ENCODE data around the gene GSX1. TPM values are rescaled to one million over a fixed set of nuclear protein-coding genes. Genes with fewer than 3 reads are reported as not detected.
A peak's percentile ranks its signal among the peaks of the same experiment; 100 is the strongest.

The GSX1 gene
- total and polyA plus RNA-seq, 3 experiments from 2014 or later, result not detected

- no peaks in the 10 kb centered on the region for H3K9me3 ChIP-seq (ENCODE audit: low read length)
- H3K36me3 ChIP-seq (ENCODE audit: insufficient read depth, low read length), result no peaks in the 10 kb centered on the region
- ChIA-PET POLR2A (no interaction called here), CTCF (interaction anchor here (1.4 kb wide), 1 partner anchor 10 kb away, joined by 3 read pairs; no protein-coding TSS in a partner anchor)
- DNase-seq, result no peak
- H3K27ac ChIP-seq (ENCODE audit: low read depth, low read length), result no peak overlapping the region
- H3K4me3 ChIP-seq (ENCODE audit: low read length), result no peak overlapping the region
- Mint-ChIP-seq H3K4me1 (no peaks in the 10 kb centered on the region), H3K9me3 (peaks cover 0 to 2% (median 0%) of the 10 kb centered on the region in 5 donors), H3K36me3 (no peaks in the 10 kb centered on the region), H3K27me3 (peaks cover 10 to 91% of the 10 kb centered on the region in 2 donors), H3K27ac (no peak overlapping the region), H3K4me3 (no peak overlapping the region)
- no peaks in the 10 kb centered on the region for H3K4me1 ChIP-seq (ENCODE audit: insufficient read depth, low read length)
- peaks cover 4% of the 10 kb centered on the region for H3K27me3 ChIP-seq (ENCODE audit: insufficient read depth, low read length, poor library complexity, severe bottlenecking)
Measured at GRCh38 chr13:27774169-27774568, 18.1 kb upstream of the GSX1 start.

- no peaks in the 10 kb centered on the region for H3K36me3 Mint-ChIP-seq
- H3K4me1 Mint-ChIP-seq, result no peaks in the 10 kb centered on the region
- no peak overlapping the region for H3K4me3 Mint-ChIP-seq
- Histone ChIP-seq H3K4me3 (ENCODE audit: low read length) (no peak overlapping the region), H3K4me1 (ENCODE audit: insufficient read depth, low read length) (no peaks in the 10 kb centered on the region), H3K36me3 (ENCODE audit: insufficient read depth, low read length) (no peaks in the 10 kb centered on the region), H3K9me3 (ENCODE audit: low read length) (no peaks in the 10 kb centered on the region), H3K27ac (ENCODE audit: low read depth, low read length) (no peak overlapping the region), H3K27me3 (ENCODE audit: insufficient read depth, low read length, poor library complexity, severe bottlenecking) (peaks cover 4% of the 10 kb centered on the region)
- no peak overlapping the region for H3K27ac Mint-ChIP-seq
- H3K9me3 Mint-ChIP-seq, result peaks cover 0 to 2% (median 0%) of the 10 kb centered on the region in 5 donors
- H3K27me3 Mint-ChIP-seq, result peaks cover 10 to 90% of the 10 kb centered on the region in 2 donors
- ChIA-PET POLR2A (no interaction called here), CTCF (no interaction called here)
- DNase-seq, result no peak
Measured at GRCh38 chr13:27774651-27775050, 17.6 kb upstream of the GSX1 start.

GRCh38 chr13:27775943-27776342 lies 16.3 kb upstream of the GSX1 start:
- H3K27me3 Mint-ChIP-seq, result peaks cover 8 to 89% of the 10 kb centered on the region in 2 donors

GRCh38 chr13:27782151-27782550 lies 10.1 kb upstream of the GSX1 start:
- DNase-seq, result no peak
- ChIA-PET CTCF (interaction anchor here (0.9 to 1.5 kb wide), 2 partner anchors 12 to 45 kb away, joined by 3 read pairs; no protein-coding TSS in a partner anchor), POLR2A (no interaction called here)
- no peak overlapping the region for H3K4me3 ChIP-seq (ENCODE audit: low read length)
- no peaks in the 10 kb centered on the region for H3K36me3 ChIP-seq (ENCODE audit: insufficient read depth, low read length)
- H3K27ac ChIP-seq (ENCODE audit: low read depth, low read length), result no peak overlapping the region
- no peaks in the 10 kb centered on the region for H3K9me3 ChIP-seq (ENCODE audit: low read length)
- Mint-ChIP-seq H3K36me3 (no peaks in the 10 kb centered on the region), H3K27ac (no peak overlapping the region), H3K4me3 (no peak overlapping the region), H3K9me3 (peaks cover 0 to 2% (median 0%) of the 10 kb centered on the region in 5 donors), H3K4me1 (no peaks in the 10 kb centered on the region), H3K27me3 (peaks cover 23 to 67% of the 10 kb centered on the region in 2 donors)
- no peaks in the 10 kb centered on the region for H3K4me1 ChIP-seq (ENCODE audit: insufficient read depth, low read length)
- no peaks in the 10 kb centered on the region for H3K27me3 ChIP-seq (ENCODE audit: insufficient read depth, low read length, poor library complexity, severe bottlenecking)

More at GRCh38 chr13:27775943-27776342, 16.3 kb upstream of the GSX1 start:
- Mint-ChIP-seq H3K36me3 (no peaks in the 10 kb centered on the region), H3K9me3 (peaks cover 0 to 2% (median 0%) of the 10 kb centered on the region in 5 donors), H3K4me3 (no peak overlapping the region), H3K4me1 (no peaks in the 10 kb centered on the region), H3K27ac (no peak overlapping the region)
- ChIA-PET CTCF (no interaction called here), POLR2A (no interaction called here)
- Histone ChIP-seq H3K9me3 (ENCODE audit: low read length) (no peaks in the 10 kb centered on the region), H3K27me3 (ENCODE audit: insufficient read depth, low read length, poor library complexity, severe bottlenecking) (peaks cover 4% of the 10 kb centered on the region), H3K27ac (ENCODE audit: low read depth, low read length) (no peak overlapping the region), H3K4me3 (ENCODE audit: low read length) (no peak overlapping the region), H3K36me3 (ENCODE audit: insufficient read depth, low read length) (no peaks in the 10 kb centered on the region), H3K4me1 (ENCODE audit: insufficient read depth, low read length) (no peaks in the 10 kb centered on the region)
- no peak for DNase-seq

- Mint-ChIP-seq H3K9me3 (peaks cover 0 to 4% (median 0%) of the 10 kb centered on the region in 5 donors), H3K4me3 (no peak overlapping the region), H3K27me3 (peaks cover 30 to 65% of the 10 kb centered on the region in 2 donors), H3K27ac (no peak overlapping the region), H3K36me3 (no peaks in the 10 kb centered on the region), H3K4me1 (no peaks in the 10 kb centered on the region)
- peaks cover 5% of the 10 kb centered on the region for H3K27me3 ChIP-seq (ENCODE audit: insufficient read depth, low read length, poor library complexity, severe bottlenecking)
- CTCF ChIA-PET, result no interaction called here
- no peaks in the 10 kb centered on the region for H3K36me3 ChIP-seq (ENCODE audit: insufficient read depth, low read length)
- POLR2A ChIA-PET, result no interaction called here
- DNase-seq, result no peak
- no peaks in the 10 kb centered on the region for H3K9me3 ChIP-seq (ENCODE audit: low read length)
- H3K27ac ChIP-seq (ENCODE audit: low read depth, low read length), result no peak overlapping the region
- no peaks in the 10 kb centered on the region for H3K4me1 ChIP-seq (ENCODE audit: insufficient read depth, low read length)
- H3K4me3 ChIP-seq (ENCODE audit: low read length), result no peak overlapping the region
Measured at GRCh38 chr13:27783111-27783510, 9.2 kb upstream of the GSX1 start.

GRCh38 chr13:27788271-27788670 lies 4.0 kb upstream of the GSX1 start:
- peaks cover 38% of the 10 kb centered on the region for H3K27me3 ChIP-seq (ENCODE audit: insufficient read depth, low read length, poor library complexity, severe bottlenecking)
- peaks cover 0 to 9% (median 0%) of the 10 kb centered on the region in 5 donors for H3K9me3 Mint-ChIP-seq
- no peaks in the 10 kb centered on the region for H3K36me3 ChIP-seq (ENCODE audit: insufficient read depth, low read length)
- H3K36me3 Mint-ChIP-seq, result peaks cover 0 to 1% (median 0%) of the 10 kb centered on the region in 3 donors
- H3K4me1 Mint-ChIP-seq, result peaks cover 31 to 37% (median 34%) of the 10 kb centered on the region in 3 donors
- no peak for DNase-seq
- H3K27ac ChIP-seq (ENCODE audit: low read depth, low read length), result no peak overlapping the region
- CTCF ChIA-PET, result interaction anchor here (0.8 to 2.0 kb wide), 2 partner anchors 18 to 38 kb away, joined by 3 to 6 read pairs; no protein-coding TSS in a partner anchor
- H3K27ac Mint-ChIP-seq, result peak overlapping the region in 1 of 8 donors; percentile 4
- H3K27me3 Mint-ChIP-seq, result peaks cover 65 to 71% of the 10 kb centered on the region in 2 donors
- H3K4me3 Mint-ChIP-seq, result no peak overlapping the region
- H3K9me3 ChIP-seq (ENCODE audit: low read length), result no peaks in the 10 kb centered on the region
- H3K4me1 ChIP-seq (ENCODE audit: insufficient read depth, low read length), result peaks cover 23% of the 10 kb centered on the region
- POLR2A ChIA-PET, result no interaction called here
- no peak overlapping the region for H3K4me3 ChIP-seq (ENCODE audit: low read length)

GRCh38 chr13:27789153-27789494 lies 3.2 kb upstream of the GSX1 start:
- DNase-seq, result peak in 1 of 5 donors; percentile 22
- peak overlapping the region; percentile 43 for H3K4me3 ChIP-seq (ENCODE audit: low read length)
- no peak overlapping the region for H3K27ac ChIP-seq (ENCODE audit: low read depth, low read length)
- peaks cover 42% of the 10 kb centered on the region for H3K27me3 ChIP-seq (ENCODE audit: insufficient read depth, low read length, poor library complexity, severe bottlenecking)
- Mint-ChIP-seq H3K4me3 (peak overlapping the region; percentile 78 to 91 (median 87)), H3K36me3 (peaks cover 0 to 1% (median 0%) of the 10 kb centered on the region in 3 donors), H3K27me3 (peaks cover 62 to 72% of the 10 kb centered on the region in 2 donors), H3K9me3 (peaks cover 0 to 9% (median 0%) of the 10 kb centered on the region in 5 donors), H3K27ac (peak overlapping the region in 4 of 8 donors; percentile 5 to 68 (median 51)), H3K4me1 (peaks cover 33 to 42% (median 36%) of the 10 kb centered on the region in 3 donors)
- CTCF ChIA-PET, result interaction anchor here (0.8 kb wide), 1 partner anchor 18 kb away, joined by 3 read pairs; no protein-coding TSS in a partner anchor
- H3K9me3 ChIP-seq (ENCODE audit: low read length), result no peaks in the 10 kb centered on the region
- no peaks in the 10 kb centered on the region for H3K36me3 ChIP-seq (ENCODE audit: insufficient read depth, low read length)
- POLR2A ChIA-PET, result no interaction called here
- H3K4me1 ChIP-seq (ENCODE audit: insufficient read depth, low read length), result peaks cover 23% of the 10 kb centered on the region

- H3K27me3 ChIP-seq (ENCODE audit: insufficient read depth, low read length, poor library complexity, severe bottlenecking), result peaks cover 45% of the 10 kb centered on the region
- peak overlapping the region; percentile 79 to 91 (median 87) for H3K4me3 Mint-ChIP-seq
- peaks cover 0 to 1% (median 0%) of the 10 kb centered on the region in 3 donors for H3K36me3 Mint-ChIP-seq
- H3K27me3 Mint-ChIP-seq, result peaks cover 61 to 73% of the 10 kb centered on the region in 2 donors
- CTCF ChIA-PET, result no interaction called here
- peaks cover 0 to 9% (median 0%) of the 10 kb centered on the region in 5 donors for H3K9me3 Mint-ChIP-seq
- peaks cover 36 to 47% (median 36%) of the 10 kb centered on the region in 3 donors for H3K4me1 Mint-ChIP-seq
- H3K36me3 ChIP-seq (ENCODE audit: insufficient read depth, low read length), result no peaks in the 10 kb centered on the region
- peak in 2 of 5 donors; percentile 9 to 10 for DNase-seq
- peaks cover 23% of the 10 kb centered on the region for H3K4me1 ChIP-seq (ENCODE audit: insufficient read depth, low read length)
- peak overlapping the region; percentile 43 for H3K4me3 ChIP-seq (ENCODE audit: low read length)
- POLR2A ChIA-PET, result no interaction called here
- H3K9me3 ChIP-seq (ENCODE audit: low read length), result no peaks in the 10 kb centered on the region
- peak overlapping the region in 4 of 8 donors; percentile 5 to 68 (median 51) for H3K27ac Mint-ChIP-seq
- H3K27ac ChIP-seq (ENCODE audit: low read depth, low read length), result no peak overlapping the region
Measured at GRCh38 chr13:27789495-27790303, 2.6 kb upstream of the GSX1 start.
